Hepatocyte (in vitro differentiated cells): ENCODE results near the gene KCND3.

Source experiments
- CTCF ChIP-seq: fragments of 200-600 bp; sonication (generic); IDR thresholded peaks from 2 replicates; pipeline ENCODE4 v1.5.1; 2016; ENCODE audit warnings: antibody characterized with exemption, mild to moderate bottlenecking; ENCODE audit not compliant: poor library complexity
- EZH2phosphoT487 ChIP-seq: fragments of 200-600 bp; sonication (generic); IDR thresholded peaks from one replicate; pipeline ENCODE4 v1.6.1; 2018; ENCODE audit warnings: antibody characterized with exemption, mild to moderate bottlenecking, low read depth, moderate library complexity; ENCODE audit not compliant: unreplicated experiment, severe bottlenecking

GRCh38 chr1:111958075-111958474, 31.4 kb downstream of the KCND3 start:
- TF ChIP-seq EZH2phosphoT487, result no peak
- no peak for TF ChIP-seq CTCF
